SK-N-SH treated with all-trans-retinoic acid at 6 μM for 48 hours (cell line): ENCODE measurements around the gene PSMG1.

Experiments used
- PATZ1 ChIP-seq: fragments of 250-450 bp; sonication (Bioruptor Pico); IDR thresholded peaks from 2 replicates; pipeline ENCODE4 v1.8.0; 2020; ENCODE audit warnings: mild to moderate bottlenecking, moderate library complexity, borderline replicate concordance
- RARB ChIP-seq: fragments of 250-450 bp; sonication (Bioruptor Pico); IDR thresholded peaks from 2 replicates; pipeline ENCODE4 v1.8.0; 2021; ENCODE audit warnings: mild to moderate bottlenecking, moderate library complexity
- ZFP30 ChIP-seq: fragments of 450-650 bp; formaldehyde crosslinking; IDR thresholded peaks from 2 replicates; pipeline ENCODE4 v1.5.0; 2022; ENCODE audit warnings: mild to moderate bottlenecking, moderate library complexity
- ZNF565 ChIP-seq: fragments of 450-650 bp; formaldehyde crosslinking; conservative IDR thresholded peaks from 2 replicates; pipeline ENCODE4 v1.5.0; 2020; ENCODE audit warnings: low read depth, mild to moderate bottlenecking, moderate library complexity

DNA sequence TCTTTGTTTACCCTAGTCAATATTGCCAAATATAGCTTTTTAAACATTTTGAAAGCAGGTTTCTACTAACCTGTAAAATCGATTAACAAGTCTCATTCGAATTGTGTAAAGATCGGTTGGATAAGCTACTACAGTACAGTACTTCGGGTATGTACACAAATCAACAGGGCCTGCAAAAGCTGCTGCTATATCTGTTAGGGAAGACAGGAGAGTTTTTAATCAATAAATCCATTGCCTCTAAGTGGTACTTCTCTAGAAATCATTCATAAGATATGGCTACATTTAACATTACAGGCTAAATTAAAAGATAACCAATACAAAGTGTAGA, 34.8 kb upstream of the PSMG1 start:
- TF ChIP-seq ZNF565 (CRISPR knock-in tag) (no peak), RARB (no peak), PATZ1 (CRISPR knock-in tag) (no peak), ZFP30 (CRISPR knock-in tag) (no peak)
